Measurements from ENCODE around the gene TARS2. TPM values are rescaled to one million over a fixed set of nuclear protein-coding genes. Genes with fewer than 3 reads are reported as not detected.

The TARS2 gene
- total RNA-seq, 4 donors from 2014 or later: 9.7 to 25.1 (median 16.5) TPM

Small RNAs within 50 kb of the gene (microRNA-seq; reads per million reads assigned to microRNA genes)
- gene MIR4257 (ENCODE audit: borderline number of aligned reads in 1 of 2, borderline replicate concordance in 2 of 2): 0 reads per million in 2 donors
- 0 to 0.57 reads per million in 2 donors for gene MIR6878 (ENCODE audit: borderline number of aligned reads in 1 of 2, borderline replicate concordance in 2 of 2)

Other genes with a start within 250 kb of the TARS2 start
- 1 to 10 TPM in 1 of 4 donors, under 1 TPM in 3; 0.30 to 1.8 (median 0.51) TPM for gene CA14, start 229.6 kb upstream of the TARS2 start, total RNA-seq
- gene APH1A, start 218.4 kb upstream of the TARS2 start, total RNA-seq: 100 to 1,000 TPM; 113 to 139 (median 126) TPM
- 1 to 10 TPM in 2 of 4 donors, under 1 TPM in 1, not detected in 1; 0.46 to 3.4 (median 3.4) TPM for gene C1orf54, start 214.6 kb upstream of the TARS2 start, total RNA-seq
- gene CIART, start 204.9 kb upstream of the TARS2 start, total RNA-seq: 10 to 100 TPM; 16.1 to 34.8 (median 23.4) TPM
- gene MRPS21, start 193.6 kb upstream of the TARS2 start, total RNA-seq: 10 to 100 TPM; 34.1 to 49.7 (median 38.0) TPM
- 10 to 100 TPM; 28.6 to 45.3 (median 38.1) TPM for gene PRPF3, start 165.9 kb upstream of the TARS2 start, total RNA-seq
- 10 to 100 TPM; 18.2 to 23.1 (median 21.1) TPM for gene RPRD2, start 123.3 kb upstream of the TARS2 start, total RNA-seq
- 100 to 1,000 TPM in 1 of 4 donors, 10 to 100 TPM in 3; 64.1 to 131 (median 86.2) TPM for gene ECM1, start 20.7 kb downstream of the TARS2 start, total RNA-seq
- 1 to 10 TPM in 1 of 4 donors, not detected in 3; 1.1 TPM for gene FALEC, start 28.3 kb downstream of the TARS2 start, total RNA-seq
- gene ADAMTSL4, start 62.0 kb downstream of the TARS2 start, total RNA-seq: 10 to 100 TPM; 10.1 to 15.9 (median 13.6) TPM
- gene MCL1, start 92.2 kb downstream of the TARS2 start, total RNA-seq: 100 to 1,000 TPM; 282 to 445 (median 360) TPM
- gene ENSA, start 142.2 kb downstream of the TARS2 start, total RNA-seq: 100 to 1,000 TPM; 250 to 393 (median 345) TPM
- gene GOLPH3L, start 209.7 kb downstream of the TARS2 start, total RNA-seq: 10 to 100 TPM; 18.0 to 24.3 (median 21.5) TPM
- 1 to 10 TPM; 1.5 to 7.7 (median 3.2) TPM for gene HORMAD1, start 233.5 kb downstream of the TARS2 start, total RNA-seq